ENCODE results near the gene EXOC4. TPM values are rescaled to one million over a fixed set of nuclear protein-coding genes. Genes with fewer than 3 reads are reported as not detected.

EXOC4 gene
- total RNA-seq, 4 donors from 2014 or later = 59.2 to 88.7 (median 71.6) TPM

- TF ChIP-seq, protein P1, sequence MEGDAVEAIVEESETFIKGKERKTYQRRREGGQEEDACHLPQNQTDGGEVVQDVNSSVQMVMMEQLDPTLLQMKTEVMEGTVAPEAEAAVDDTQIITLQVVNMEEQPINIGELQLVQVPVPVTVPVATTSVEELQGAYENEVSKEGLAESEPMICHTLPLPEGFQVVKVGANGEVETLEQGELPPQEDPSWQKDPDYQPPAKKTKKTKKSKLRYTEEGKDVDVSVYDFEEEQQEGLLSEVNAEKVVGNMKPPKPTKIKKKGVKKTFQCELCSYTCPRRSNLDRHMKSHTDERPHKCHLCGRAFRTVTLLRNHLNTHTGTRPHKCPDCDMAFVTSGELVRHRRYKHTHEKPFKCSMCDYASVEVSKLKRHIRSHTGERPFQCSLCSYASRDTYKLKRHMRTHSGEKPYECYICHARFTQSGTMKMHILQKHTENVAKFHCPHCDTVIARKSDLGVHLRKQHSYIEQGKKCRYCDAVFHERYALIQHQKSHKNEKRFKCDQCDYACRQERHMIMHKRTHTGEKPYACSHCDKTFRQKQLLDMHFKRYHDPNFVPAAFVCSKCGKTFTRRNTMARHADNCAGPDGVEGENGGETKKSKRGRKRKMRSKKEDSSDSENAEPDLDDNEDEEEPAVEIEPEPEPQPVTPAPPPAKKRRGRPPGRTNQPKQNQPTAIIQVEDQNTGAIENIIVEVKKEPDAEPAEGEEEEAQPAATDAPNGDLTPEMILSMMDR (IDR thresholded peaks at IDR 0.05) = no peak
- ATAC-seq (ENCODE audit: low FRiP score) (no peak), DNase-seq (ENCODE audit: low spot score) (no peak)
Measured at GRCh38 chr7:133945497-133945896, 692.6 kb downstream of the EXOC4 start.

DNA sequence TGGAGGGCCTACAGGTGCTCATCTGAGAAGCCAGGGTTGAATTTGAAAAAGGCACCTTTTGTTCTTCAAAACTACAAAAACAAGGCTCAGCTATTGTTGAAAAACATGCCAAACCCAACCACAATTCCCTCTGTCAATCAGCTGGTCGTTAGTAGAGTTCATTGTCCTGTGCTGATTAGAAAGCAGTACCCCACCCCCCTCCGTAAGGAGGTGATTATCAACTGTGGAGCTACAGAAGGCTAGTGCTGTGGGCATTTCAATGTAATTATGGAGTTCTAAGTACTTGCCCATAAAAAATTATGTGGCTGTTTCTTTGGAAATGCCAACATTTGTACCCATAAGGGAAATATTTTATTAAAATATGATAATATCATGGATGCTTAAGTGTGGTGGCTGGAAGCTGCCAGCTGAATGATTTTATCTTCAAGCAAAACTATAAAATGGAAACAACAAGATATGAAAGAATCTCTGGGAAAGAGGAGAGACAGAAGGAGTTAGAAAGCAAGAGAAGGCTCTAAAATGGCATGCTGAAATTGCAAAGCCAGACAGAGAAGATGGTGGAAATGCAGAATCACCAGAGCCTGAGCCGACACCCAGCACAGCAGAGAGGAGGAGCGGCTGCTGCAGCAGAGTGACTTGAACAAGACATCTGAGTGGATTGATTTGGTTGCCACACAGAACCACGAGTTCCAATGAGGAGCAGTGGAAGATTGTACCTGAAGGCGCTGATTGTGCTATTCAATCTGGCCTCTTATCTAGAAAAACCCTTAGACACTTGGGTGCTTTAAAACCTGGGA, 694.8 kb downstream of the EXOC4 start:
- DNase-seq (ENCODE audit: low spot score) (no peak), ATAC-seq (ENCODE audit: low FRiP score) (no peak)
- TF ChIP-seq, protein P1 (IDR thresholded peaks at IDR 0.05) = no peak

- no peak for ATAC-seq (ENCODE audit: low FRiP score)
- TF ChIP-seq, protein P1 (IDR thresholded peaks at IDR 0.05) = no peak
- no peak for DNase-seq (ENCODE audit: low spot score)
Measured at GRCh38 chr7:133948588-133948987, 695.7 kb downstream of the EXOC4 start.

DNA sequence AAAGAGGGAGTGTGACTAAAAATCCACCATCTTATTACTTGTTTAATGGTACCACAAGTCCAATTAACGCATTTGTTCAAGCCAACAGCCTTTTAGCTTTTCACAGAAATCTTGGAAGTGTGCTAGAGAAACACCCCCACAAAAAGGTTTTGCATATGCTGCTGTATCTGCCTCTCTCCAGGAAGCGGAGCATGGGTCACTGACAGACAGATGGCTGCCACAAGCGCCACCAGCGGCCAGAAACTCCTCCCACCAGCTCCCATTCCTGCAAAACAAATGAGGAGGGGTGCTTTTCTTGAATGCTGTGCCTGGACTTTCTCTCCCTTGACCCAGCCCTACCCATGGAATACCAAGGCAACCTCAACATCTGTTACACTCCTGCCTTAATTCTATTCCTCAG, 698.0 kb downstream of the EXOC4 start:
- ATAC-seq (ENCODE audit: low FRiP score) (no peak), DNase-seq (ENCODE audit: low spot score) (no peak)
- TF ChIP-seq, protein P1 (IDR thresholded peaks at IDR 0.05) = no peak

- ATAC-seq (ENCODE audit: low FRiP score) = no peak
- TF ChIP-seq, protein P1 (IDR thresholded peaks at IDR 0.05) = no peak
- no peak for DNase-seq (ENCODE audit: low spot score)
Measured at GRCh38 chr7:133955208-133955607, 702.3 kb downstream of the EXOC4 start.

DNA sequence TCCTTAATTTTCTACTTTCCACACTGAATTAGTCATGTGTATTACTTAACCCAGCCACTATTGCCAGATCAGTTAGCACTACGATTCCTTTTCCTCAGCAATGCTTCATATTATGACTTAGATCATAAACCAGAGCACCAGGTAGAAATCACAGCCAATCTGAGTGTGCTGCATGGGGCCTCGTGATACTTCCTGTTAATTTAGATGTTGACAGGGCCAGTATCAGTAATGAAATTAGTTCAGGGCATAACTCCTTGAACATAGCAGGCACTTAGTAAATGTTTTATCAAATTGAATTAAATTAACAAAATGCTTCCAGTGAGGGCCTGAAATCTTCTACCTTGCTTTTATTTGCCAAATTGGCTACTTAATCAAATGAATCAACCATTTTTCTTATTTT, 705.0 kb downstream of the EXOC4 start:
- DNase-seq (ENCODE audit: low spot score) = no peak
- TF ChIP-seq, protein P1 (IDR thresholded peaks at IDR 0.05) = no peak
- ATAC-seq (ENCODE audit: low FRiP score) = peak; percentile 62

- no peak for DNase-seq (ENCODE audit: low spot score)
- no peak for ATAC-seq (ENCODE audit: low FRiP score)
- TF ChIP-seq, protein P1 (IDR thresholded peaks at IDR 0.05) = no peak
Measured at GRCh38 chr7:133958822-133959221, 705.9 kb downstream of the EXOC4 start.

Measured in omental fat pad (tissue), 4 donors.